Panc1 (cell line): ENCODE measurements around the gene FGF23. TPM values are rescaled to one million over a fixed set of nuclear protein-coding genes. Genes with fewer than 3 reads are reported as not detected.

ENCODE experiments used
- ATAC-seq: fragments of 200-7000 bp; cut with Tn5 transposase; 2 replicates; pipeline ENCODE4 v1.9.1; 2020; ENCODE audit warnings: mild to moderate bottlenecking, moderate library complexity
- BruUV-seq: library from RNA; stranded (reverse); fragments of 400-500 nt; replicated peaks from 2 replicates; lab custom pipeline; 2021; lab: Mats Ljungman, UMichigan
- CTCF ChIA-PET: fragments of 300-600 bp; sonication (Branson Sonifier 250); formaldehyde crosslinking; loops from one replicate; lab custom pipeline; 2022; ENCODE audit warnings: antibody characterized with exemption; lab: Charles Lee
- POLR2A ChIA-PET: fragments of 300-600 bp; sonication (Branson Sonifier 250); formaldehyde crosslinking; loops from one replicate; lab custom pipeline; 2022; ENCODE audit warnings: antibody characterized with exemption; lab: Charles Lee
- DNase-seq: peaks from one replicate; pipeline ENCODE4 v3.0.0-alpha.2; 2010; ENCODE audit warnings: low read depth, low spot score
- H3K27ac ChIP-seq: 2 replicates; pipeline ENCODE4 v1.5.1; 2011; ENCODE audit warnings: mild to moderate bottlenecking, low read length, inconsistent platforms
- H3K27me3 ChIP-seq: fragments of 200-500 bp; sonication (Bioruptor generic); 2 replicates; pipeline ENCODE4 v1.6.0; 2014; ENCODE audit warnings: low read length, inconsistent platforms; ENCODE audit not compliant: control insufficient read depth, insufficient read depth
- H3K36me3 ChIP-seq: fragments of 200-500 bp; sonication (Bioruptor generic); 2 replicates; pipeline ENCODE4 v1.5.1; 2014; ENCODE audit warnings: inconsistent platforms, mild to moderate bottlenecking, low read length, moderate library complexity; ENCODE audit not compliant: control insufficient read depth, insufficient read depth
- H3K4me1 ChIP-seq: 2 replicates; pipeline ENCODE4 v1.5.1; 2011; ENCODE audit warnings: inconsistent platforms, mild to moderate bottlenecking, low read length, moderate library complexity; ENCODE audit not compliant: control insufficient read depth, insufficient read depth
- H3K4me3 ChIP-seq, 2 experiments: 2 replicates each; pipeline ENCODE4 v1.5.1; 2011 to 2012; ENCODE audit warnings: low read depth in 2 of 2, low read length in 2 of 2, mild to moderate bottlenecking in 2 of 2, inconsistent platforms in 1 of 2, moderate library complexity in 1 of 2
- H3K9me3 ChIP-seq: fragments of 200-500 bp; sonication (Bioruptor generic); 2 replicates; pipeline ENCODE4 v1.5.1; 2014; ENCODE audit warnings: low read depth, mild to moderate bottlenecking, inconsistent platforms, low read length, moderate library complexity; ENCODE audit not compliant: control insufficient read depth, insufficient read depth
- CTCF ChIP-seq: fragments of 450-650 bp; IDR thresholded peaks from 2 replicates; pipeline ENCODE4 v1.5.1; 2017; ENCODE audit warnings: mild to moderate bottlenecking
- POLR2AphosphoS5 ChIP-seq: IDR thresholded peaks from 2 replicates; pipeline ENCODE4 v1.6.1; 2012; ENCODE audit warnings: mild to moderate bottlenecking, low read depth, low read length, moderate library complexity
- REST ChIP-seq, 2 experiments: IDR thresholded peaks; 2 replicates each; pipeline ENCODE4 v1.6.1; 2011 to 2012; ENCODE audit warnings: low read depth in 2 of 2, control low read depth in 1 of 2, low read length in 1 of 2, mild to moderate bottlenecking in 1 of 2, moderate library complexity in 1 of 2; ENCODE audit not compliant: insufficient read depth in 1 of 2
- SIN3A ChIP-seq: IDR thresholded peaks from 2 replicates; pipeline ENCODE4 v1.6.1; 2012; ENCODE audit warnings: low read depth, mild to moderate bottlenecking, low read length, moderate library complexity, borderline replicate concordance; ENCODE audit not compliant: insufficient read depth
- TCF7L2 ChIP-seq: IDR thresholded peaks from 2 replicates; pipeline ENCODE4 v1.6.1; 2011; ENCODE audit warnings: mild to moderate bottlenecking, low read depth, low read length, inconsistent platforms
- in situ Hi-C: cut with HindIII; loops from 2 replicates; pipeline ENCODE4 v1.10.0; 2016; ENCODE audit warnings: low sequenced_read_pairs, low pct_unique_long_range_greater_than_20kb
- intact Hi-C: fragments of 100-400 bp; cut with micrococcal nuclease; formaldehyde crosslinking; loops from one replicate; pipeline ENCODE4 v1.10.0; 2022; ENCODE audit not compliant: unreplicated experiment
- total RNA-seq: library from RNA; stranded (reverse); gene quantifications from one replicate; pipeline ENCODE4 v1.2.1, GENCODE V29; 2021; ENCODE audit not compliant: unreplicated experiment

The FGF23 gene
- total RNA-seq, 1 experiment from 2014 or later, result not detected

GRCh38 chr12:4402996-4403395 is 23.5 kb upstream of the FGF23 start:
- DNase-seq (no peak), ATAC-seq (no peak)
- BruUV-seq, result no TSS peak
- TF ChIP-seq POLR2AphosphoS5 (no peak), CTCF (no peak), SIN3A (no peak), TCF7L2 (no peak), REST (IDR thresholded peaks at IDR 0.05; ENCODE audit: insufficient read depth in 1 of 2, low read depth in 2 of 2, low read length in 1 of 2) (no peak)
- H3K36me3 ChIP-seq, result no peaks in the 10 kb centered on the region
- in situ Hi-C loops, result no loop called here
- H3K4me1 ChIP-seq, result no peaks in the 10 kb centered on the region
- CTCF ChIA-PET, result no interaction called here
- intact Hi-C loops, result no loop called here
- H3K27me3 ChIP-seq, result 0 out of 2 replicates have a peak, but pooled peaks cover 2% of the 10 kb centered on the region
- POLR2A ChIA-PET, result no interaction called here
- H3K4me3 ChIP-seq, result no peak overlapping the region
- no peak overlapping the region for H3K27ac ChIP-seq
- H3K9me3 ChIP-seq, result no peaks in the 10 kb centered on the region

- intact Hi-C loops, result no loop called here
- Histone ChIP-seq H3K9me3 (no peaks in the 10 kb centered on the region), H3K27me3 (0 out of 2 replicates have a peak, but pooled peaks cover 2% of the 10 kb centered on the region), H3K36me3 (no peaks in the 10 kb centered on the region), H3K4me1 (no peaks in the 10 kb centered on the region), H3K27ac (no peak overlapping the region), H3K4me3 (no peak overlapping the region)
- CTCF ChIA-PET, result no interaction called here
- ATAC-seq, result no peak
- POLR2A ChIA-PET, result no interaction called here
- no peak for DNase-seq
- TF ChIP-seq REST (IDR thresholded peaks at IDR 0.05; ENCODE audit: insufficient read depth in 1 of 2, low read depth in 2 of 2, low read length in 1 of 2) (no peak), TCF7L2 (no peak), SIN3A (no peak), POLR2AphosphoS5 (no peak), CTCF (no peak)
- in situ Hi-C loops, result no loop called here
- no TSS peak for BruUV-seq
Observed at GRCh38 chr12:4401117-4401516, 21.6 kb upstream of the FGF23 start.
